Liver (tissue), 9 donors: ENCODE measurements around the gene SSBP2. TPM values are rescaled to one million over a fixed set of nuclear protein-coding genes. Genes with fewer than 3 reads are reported as not detected.

ENCODE experiments used
- DNase-seq: peaks from one replicate; pipeline ENCODE4 v3.0.0-alpha.2; 2017; ENCODE audit warnings: low spot score
- H3K27ac ChIP-seq, 2 donors: one replicate each; pipeline ENCODE4 v1.7.0; 2013; ENCODE audit warnings: inconsistent platforms in 2 of 2, low read length in 2 of 2, control low read depth in 1 of 2, low read depth in 1 of 2, mild to moderate bottlenecking in 1 of 2
- H3K27me3 ChIP-seq, 4 donors: one replicate each; pipeline versions ENCODE4 v1.6.1 to v1.7.0; 2013; ENCODE audit warnings: low read length in 3 of 4, inconsistent platforms in 1 of 4, mild to moderate bottlenecking in 1 of 4, moderate library complexity in 1 of 4; ENCODE audit not compliant: control insufficient read depth in 4 of 4, insufficient read depth in 4 of 4
- H3K36me3 ChIP-seq, 4 donors: one replicate each; pipeline versions ENCODE4 v1.6.1 to v1.7.0; 2013; ENCODE audit warnings: low read length in 3 of 4, mild to moderate bottlenecking in 3 of 4, low read depth in 1 of 4, moderate library complexity in 1 of 4; ENCODE audit not compliant: control insufficient read depth in 4 of 4, insufficient read depth in 3 of 4
- H3K4me1 ChIP-seq, 4 donors: one replicate each; pipeline versions ENCODE4 v1.6.1 to v1.7.0; 2013; ENCODE audit warnings: low read length in 3 of 4, mild to moderate bottlenecking in 3 of 4, moderate library complexity in 1 of 4; ENCODE audit not compliant: control insufficient read depth in 4 of 4, insufficient read depth in 4 of 4
- H3K4me3 ChIP-seq, 3 donors: one replicate each; pipeline versions ENCODE4 v1.6.1 to v1.7.0; 2013; ENCODE audit warnings: low read length in 3 of 3, control low read depth in 1 of 3, low read depth in 1 of 3, mild to moderate bottlenecking in 1 of 3
- H3K9ac ChIP-seq, 2 donors: one replicate each; pipeline ENCODE4 v1.7.0; 2013; ENCODE audit warnings: low read length in 2 of 2, mild to moderate bottlenecking in 2 of 2, moderate library complexity in 2 of 2, control low read depth in 1 of 2, low read depth in 1 of 2
- H3K9me3 ChIP-seq, 4 donors: one replicate each; pipeline versions ENCODE4 v1.6.1 to v1.7.0; 2013; ENCODE audit warnings: low read length in 3 of 4; ENCODE audit not compliant: control insufficient read depth in 4 of 4
- ATF3 ChIP-seq: IDR thresholded peaks from 2 replicates; pipeline ENCODE4 v1.6.1; 2016; ENCODE audit warnings: antibody characterized with exemption
- EGR1 ChIP-seq, 2 donors: IDR thresholded peaks; 2 replicates each; pipeline ENCODE4 v1.6.1; 2016 to 2018; ENCODE audit warnings: antibody characterized with exemption in 2 of 2, low read depth in 2 of 2
- FOXA1 ChIP-seq: IDR thresholded peaks from 2 replicates; pipeline ENCODE4 v1.6.1; 2016; ENCODE audit warnings: antibody characterized with exemption
- FOXA2 ChIP-seq: IDR thresholded peaks from 2 replicates; pipeline ENCODE4 v1.6.1; 2016; ENCODE audit warnings: antibody characterized with exemption
- GABPA ChIP-seq, 2 donors: IDR thresholded peaks in 1 of 2; conservative IDR thresholded peaks in 1 of 2; 2 replicates each; pipeline ENCODE4 v1.6.1; 2016; ENCODE audit warnings: antibody characterized with exemption in 2 of 2, mild to moderate bottlenecking in 1 of 2, moderate library complexity in 1 of 2
- HNF4A ChIP-seq, 2 donors: conservative IDR thresholded peaks; 2 replicates each; pipeline ENCODE4 v1.6.1; 2016; ENCODE audit warnings: antibody characterized with exemption in 2 of 2, mild to moderate bottlenecking in 2 of 2
- HNF4G ChIP-seq: IDR thresholded peaks from 2 replicates; pipeline ENCODE4 v1.6.1; 2016; ENCODE audit warnings: antibody characterized with exemption
- JUND ChIP-seq, 2 donors: IDR thresholded peaks; 2 replicates each; pipeline ENCODE4 v1.6.1; 2016; ENCODE audit warnings: antibody characterized with exemption in 2 of 2
- MAX ChIP-seq: IDR thresholded peaks from 2 replicates; pipeline ENCODE4 v1.6.1; 2016; ENCODE audit warnings: antibody characterized with exemption
- NR2F2 ChIP-seq: IDR thresholded peaks from 2 replicates; pipeline ENCODE4 v1.6.1; 2016; ENCODE audit warnings: antibody characterized with exemption
- RAD21 ChIP-seq, 2 donors: IDR thresholded peaks; 2 replicates each; pipeline ENCODE4 v1.6.1; 2016; ENCODE audit warnings: antibody characterized with exemption in 2 of 2, mild to moderate bottlenecking in 2 of 2
- REST ChIP-seq: IDR thresholded peaks from 2 replicates; pipeline ENCODE4 v1.6.1; 2016; ENCODE audit warnings: antibody characterized with exemption, mild to moderate bottlenecking
- RXRA ChIP-seq, 2 donors: IDR thresholded peaks; 2 replicates each; pipeline ENCODE4 v1.6.1; 2017 to 2018; ENCODE audit warnings: antibody characterized with exemption in 2 of 2, mild to moderate bottlenecking in 1 of 2
- SP1 ChIP-seq: IDR thresholded peaks from 2 replicates; pipeline ENCODE4 v1.6.1; 2018; ENCODE audit warnings: antibody characterized with exemption, mild to moderate bottlenecking
- TAF1 ChIP-seq: conservative IDR thresholded peaks from 2 replicates; pipeline ENCODE4 v1.6.1; 2016; ENCODE audit warnings: antibody characterized with exemption, mild to moderate bottlenecking
- YY1 ChIP-seq: IDR thresholded peaks from 2 replicates; pipeline ENCODE4 v1.6.1; 2016; ENCODE audit warnings: antibody characterized with exemption, mild to moderate bottlenecking
- ZBTB33 ChIP-seq: IDR thresholded peaks from 2 replicates; pipeline ENCODE4 v1.6.1; 2016; ENCODE audit warnings: antibody characterized with exemption
- WGBS: extraction: QIAGEN DNeasy Blood & Tissue Kit; methylation state at CpG from one replicate; pipeline ENCODE4 v1.1.7; 2013; 5-methylcytosine and 5-hydroxymethylcytosine counted together
- polyA plus RNA-seq, 2 donors: library from polyadenylated mRNA; stranded (reverse) in 1 of 2; unstranded in 1 of 2; fragments of 200-250 nt in 1 of 2; fragments of >200 nt in 1 of 2; fragmentation: Nextera tagmentation in 1 of 2; extraction: Ambion mirVana in 1 of 2; gene quantifications; one replicate each; pipeline versions ENCODE4 v1.2.1 to v1.2.3, GENCODE V29; 2013 to 2015
- total RNA-seq, 2 donors: library from RNA; depleted of rRNA; stranded (reverse); fragments of >200 nt; gene quantifications; one replicate each; pipeline ENCODE4 v1.2.3, GENCODE V29; 2014
- TF ChIP-seq, protein P1 (sequence below): fragments of 150-350 bp; IDR thresholded peaks from 2 replicates; pipeline ENCODE4 v1.5.1; 2017; ENCODE audit warnings: improper control_type of control experiment, low read depth, low read length; ENCODE audit not compliant: missing input control
- donor health status: healthy.
- donor health status: healthy.
- donor health status: healthy.
- donor health status: healthy.
- donor health status: healthy.

The SSBP2 gene
- total and polyA plus RNA-seq, 4 donors, result 2.2 to 10.1 (median 4.1) TPM

DNA sequence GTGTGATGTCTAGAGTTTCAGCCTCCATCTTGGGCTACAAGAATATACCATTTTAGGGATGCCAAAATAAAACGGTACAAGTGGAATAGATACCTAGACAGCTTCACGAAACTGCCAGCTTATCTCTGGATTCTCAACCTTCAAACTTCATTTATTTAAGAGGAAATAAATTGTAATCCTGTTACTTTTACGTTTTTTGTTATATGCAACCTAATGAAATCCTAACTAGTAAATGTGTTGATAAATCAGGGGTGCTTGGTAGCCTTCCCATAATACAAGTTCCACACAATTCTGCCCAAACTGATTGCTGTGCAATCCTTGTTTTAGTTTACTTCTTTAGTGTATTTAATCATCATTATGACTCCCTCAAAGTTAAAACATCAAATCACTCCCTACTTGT is 75.5 kb downstream of the SSBP2 start:
- no peak for TF ChIP-seq EGR1 (IDR thresholded peaks at IDR 0.05; ENCODE audit: low read depth in 2 of 2)
- no peak for TF ChIP-seq MAX
- TF ChIP-seq GABPA (IDR thresholded peaks at IDR 0.05 in 1 of 2, conservative IDR thresholded peaks at IDR 0.05 in 1 of 2), result no peak
- TF ChIP-seq ATF3, result no peak
- no peak for TF ChIP-seq JUND (IDR thresholded peaks at IDR 0.05)
- no peak for TF ChIP-seq FOXA2
- no peak for TF ChIP-seq ZBTB33
- TF ChIP-seq, protein P1, sequence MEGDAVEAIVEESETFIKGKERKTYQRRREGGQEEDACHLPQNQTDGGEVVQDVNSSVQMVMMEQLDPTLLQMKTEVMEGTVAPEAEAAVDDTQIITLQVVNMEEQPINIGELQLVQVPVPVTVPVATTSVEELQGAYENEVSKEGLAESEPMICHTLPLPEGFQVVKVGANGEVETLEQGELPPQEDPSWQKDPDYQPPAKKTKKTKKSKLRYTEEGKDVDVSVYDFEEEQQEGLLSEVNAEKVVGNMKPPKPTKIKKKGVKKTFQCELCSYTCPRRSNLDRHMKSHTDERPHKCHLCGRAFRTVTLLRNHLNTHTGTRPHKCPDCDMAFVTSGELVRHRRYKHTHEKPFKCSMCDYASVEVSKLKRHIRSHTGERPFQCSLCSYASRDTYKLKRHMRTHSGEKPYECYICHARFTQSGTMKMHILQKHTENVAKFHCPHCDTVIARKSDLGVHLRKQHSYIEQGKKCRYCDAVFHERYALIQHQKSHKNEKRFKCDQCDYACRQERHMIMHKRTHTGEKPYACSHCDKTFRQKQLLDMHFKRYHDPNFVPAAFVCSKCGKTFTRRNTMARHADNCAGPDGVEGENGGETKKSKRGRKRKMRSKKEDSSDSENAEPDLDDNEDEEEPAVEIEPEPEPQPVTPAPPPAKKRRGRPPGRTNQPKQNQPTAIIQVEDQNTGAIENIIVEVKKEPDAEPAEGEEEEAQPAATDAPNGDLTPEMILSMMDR, result no peak
- no peak for TF ChIP-seq TAF1
- TF ChIP-seq HNF4A (conservative IDR thresholded peaks at IDR 0.05), result no peak
- no peak for TF ChIP-seq NR2F2
- no peak for TF ChIP-seq YY1
- WGBS, result 83% methylated on average over 3 of the region's 3 CpGs
- H3K36me3 ChIP-seq, result no peaks in the 10 kb centered on the region
- no peaks in the 10 kb centered on the region for H3K27me3 ChIP-seq
- no peak overlapping the region for H3K4me3 ChIP-seq
- no peaks in the 10 kb centered on the region for H3K4me1 ChIP-seq
- H3K9me3 ChIP-seq, result no peaks in the 10 kb centered on the region
- no peak for DNase-seq
- no peak overlapping the region for H3K27ac ChIP-seq
- no peak overlapping the region for H3K9ac ChIP-seq

DNA sequence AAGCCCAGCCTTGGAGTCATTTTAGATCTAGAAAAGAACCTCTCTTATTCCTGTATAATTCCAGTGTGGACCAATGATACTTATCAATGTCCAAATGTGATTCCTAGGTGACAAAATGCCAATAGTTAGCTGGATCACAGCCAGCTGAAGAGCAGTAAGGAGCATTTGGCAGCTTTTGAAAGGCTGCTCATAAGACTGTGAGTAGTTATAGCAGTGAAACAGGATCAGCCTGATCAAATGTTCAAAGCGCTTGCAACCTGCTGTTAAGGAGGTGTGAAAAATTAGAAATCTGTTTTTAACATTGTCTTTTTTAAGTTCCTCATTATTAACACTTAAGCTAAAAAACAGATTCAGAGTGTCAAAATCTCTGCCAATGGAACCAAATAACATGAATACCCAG is 85.1 kb downstream of the SSBP2 start:
- no peaks in the 10 kb centered on the region for H3K27me3 ChIP-seq
- WGBS, result 97% methylated on average over 1 of the region's 1 CpG

More for the DNA sequence above, 85.1 kb downstream of the SSBP2 start:
- Histone ChIP-seq H3K4me3 (no peak overlapping the region), H3K36me3 (no peaks in the 10 kb centered on the region), H3K27ac (no peak overlapping the region), H3K4me1 (no peaks in the 10 kb centered on the region), H3K9ac (no peak overlapping the region), H3K9me3 (no peaks in the 10 kb centered on the region)
- no peak for DNase-seq
- TF ChIP-seq EGR1 (IDR thresholded peaks at IDR 0.05; ENCODE audit: low read depth in 2 of 2) (no peak), SP1 (no peak), FOXA2 (no peak), ATF3 (no peak), ZBTB33 (no peak), RXRA (IDR thresholded peaks at IDR 0.05) (no peak), HNF4A (conservative IDR thresholded peaks at IDR 0.05) (no peak), YY1 (no peak), RAD21 (IDR thresholded peaks at IDR 0.05) (no peak), REST (no peak), HNF4G (no peak), TAF1 (no peak), NR2F2 (no peak), FOXA1 (no peak), JUND (IDR thresholded peaks at IDR 0.05) (no peak), GABPA (IDR thresholded peaks at IDR 0.05 in 1 of 2, conservative IDR thresholded peaks at IDR 0.05 in 1 of 2) (no peak), MAX (no peak)
- TF ChIP-seq, protein P1, result no peak
